Measurements from ENCODE around the gene CEACAM3. TPM values are rescaled to one million over a fixed set of nuclear protein-coding genes. Genes with fewer than 3 reads are reported as not detected.

CEACAM3 gene
- total RNA-seq, 1 experiment from 2014 or later: not detected

- no peaks in the 10 kb centered on the region for H3K9me3 ChIP-seq (ENCODE audit: control insufficient read depth, low read depth, low read length)
- H2AK5ac ChIP-seq (ENCODE audit: insufficient read length, low read length): no peak overlapping the region
- H2BK120ac ChIP-seq (ENCODE audit: low read depth, low read length, poor library complexity, severe bottlenecking): no peak overlapping the region
- no peak overlapping the region for H3K4me2 ChIP-seq (ENCODE audit: insufficient read depth, insufficient read length, low read length)
- Mint-ChIP-seq H3K4me3 (no peak overlapping the region), H3K27ac (no peak overlapping the region), H3K9me3 (peaks cover 2 to 73% of the 10 kb centered on the region in 2 experiments; a peak in 4 of 5 replicates), H3K27me3 (ENCODE audit: low read depth) (peaks cover 18% of the 10 kb centered on the region), H3K4me1 (no peaks in the 10 kb centered on the region), H3K36me3 (ENCODE audit: insufficient read depth in 1 of 3, low read depth in 3 of 3) (no peaks in the 10 kb centered on the region; a peak in 1 of 7 replicates)
- H4K5ac ChIP-seq (ENCODE audit: insufficient read length, low read depth, low read length): no peak overlapping the region
- H2BK12ac ChIP-seq (ENCODE audit: insufficient read length, low read depth, low read length): no peak overlapping the region
- no peaks in the 10 kb centered on the region for H4K20me1 ChIP-seq (ENCODE audit: control insufficient read depth, insufficient read depth, insufficient read length)
- H3K23me2 ChIP-seq (ENCODE audit: insufficient read length, low read depth, low read length, poor library complexity, severe bottlenecking): no peaks in the 10 kb centered on the region
- no peak overlapping the region for H3K4ac ChIP-seq (ENCODE audit: low read depth, low read length)
- no peak for TF ChIP-seq CTCF (conservative IDR thresholded peaks at IDR 0.05)
- no peak overlapping the region for H3K18ac ChIP-seq (ENCODE audit: insufficient read length, low read depth, low read length)
- no peak overlapping the region for H3K27ac ChIP-seq (ENCODE audit: insufficient read length, low read depth, low read length)
- H3K4me1 ChIP-seq (ENCODE audit: insufficient read depth, low read length): no peaks in the 10 kb centered on the region
- H3K27me3 ChIP-seq (ENCODE audit: insufficient read depth, low read length): no peaks in the 10 kb centered on the region
- H2AFZ ChIP-seq (ENCODE audit: low read length): no peak overlapping the region
- no peak overlapping the region for H3K14ac ChIP-seq (ENCODE audit: insufficient read depth, low read length)
- H4K91ac ChIP-seq (ENCODE audit: insufficient read length, low read depth, low read length): no peak overlapping the region
- no peak overlapping the region for H2BK20ac ChIP-seq (ENCODE audit: low read depth, low read length, poor library complexity, severe bottlenecking)
- no peak for DNase-seq
- H3K23ac ChIP-seq (ENCODE audit: insufficient read length, low read depth, low read length): no peak overlapping the region
- no peaks in the 10 kb centered on the region for H3K79me2 ChIP-seq (ENCODE audit: insufficient read depth, low read length)
- H3K9ac ChIP-seq (ENCODE audit: extremely low read depth, insufficient read length, low read length): no peak overlapping the region
- no peak overlapping the region for H2BK5ac ChIP-seq (ENCODE audit: insufficient read length, low read length)
- no peak overlapping the region for H3T11ph ChIP-seq (ENCODE audit: low read length)
- H4K8ac ChIP-seq (replicated peaks; ENCODE audit: insufficient read length, low read depth, low read length): no peak overlapping the region
- H3K79me1 ChIP-seq (ENCODE audit: insufficient read depth, low read depth, low read length, poor library complexity, severe bottlenecking): no peaks in the 10 kb centered on the region
- no peak overlapping the region for H3K56ac ChIP-seq (ENCODE audit: insufficient read length, low read depth, low read length)
- no CpG with 5 or more reads among the region's 1 CpG for WGBS (ENCODE audit: extremely low coverage, insufficient read length, low lambda C conversion rate)
- H2BK15ac ChIP-seq (ENCODE audit: low read depth, low read length): no peak overlapping the region
Observed at GRCh38 chr19:41793414-41793727, 3.0 kb upstream of the CEACAM3 start.
